HepG2 (cell line): ENCODE data around the gene PRR30. TPM values are rescaled to one million over a fixed set of nuclear protein-coding genes. Genes with fewer than 3 reads are reported as not detected.
A peak's percentile ranks its signal among the peaks of the same experiment; 100 is the strongest.

ENCODE experiments used
- DMAP1 ChIP-seq: IDR thresholded peaks from 2 replicates; pipeline ENCODE4 v1.6.1; 2016
- FIP1L1 ChIP-seq: fragments of 200-400 bp; formaldehyde crosslinking; IDR thresholded peaks from 2 replicates; pipeline ENCODE4 v1.6.1; 2018; ENCODE audit warnings: low read depth, mild to moderate bottlenecking, low read length, moderate library complexity, borderline replicate concordance; ENCODE audit not compliant: insufficient read depth
- FOXO1 ChIP-seq: sonication (generic); formaldehyde crosslinking; IDR thresholded peaks from 2 replicates; pipeline ENCODE4 v1.4.0; 2020; ENCODE audit warnings: missing genetic modification reagents
- IRF9 ChIP-seq: sonication (generic); formaldehyde crosslinking; IDR thresholded peaks from 2 replicates; pipeline ENCODE4 v1.8.0; 2022; ENCODE audit warnings: missing genetic modification reagents, mild to moderate bottlenecking, borderline replicate concordance
- RXRA ChIP-seq: sonication (generic); formaldehyde crosslinking; IDR thresholded peaks from 2 replicates; pipeline ENCODE4 v1.5.1; 2020; ENCODE audit warnings: missing genetic modification reagents
- SOX5 ChIP-seq: IDR thresholded peaks from 2 replicates; pipeline ENCODE4 v1.6.1; 2016; ENCODE audit warnings: borderline replicate concordance
- SSRP1 ChIP-seq: IDR thresholded peaks from 2 replicates; pipeline ENCODE4 v1.6.1; 2016; ENCODE audit warnings: control low read depth
- TAF1 ChIP-seq: sonication (generic); formaldehyde crosslinking; IDR thresholded peaks from 2 replicates; pipeline ENCODE4 v1.4.0; 2020; ENCODE audit warnings: missing genetic modification reagents
- XRCC5 ChIP-seq: fragments of 200-400 bp; formaldehyde crosslinking; optimal IDR thresholded peaks from 2 replicates; pipeline ENCODE3; 2017; ENCODE audit warnings: mild to moderate bottlenecking, low read length
- YY1 ChIP-seq: IDR thresholded peaks from 2 replicates; pipeline ENCODE4 v1.6.1; 2011; ENCODE audit warnings: low read length, low read depth, moderate library complexity, mild to moderate bottlenecking; ENCODE audit not compliant: insufficient read depth, insufficient replicate concordance
- ZMAT5 ChIP-seq: sonication (generic); formaldehyde crosslinking; IDR thresholded peaks from 2 replicates; pipeline ENCODE4 v1.5.0; 2020; ENCODE audit warnings: mild to moderate bottlenecking, low read depth, missing genetic modification reagents, borderline replicate concordance
- ZNF12 ChIP-seq: sonication (generic); formaldehyde crosslinking; IDR thresholded peaks from 2 replicates; pipeline ENCODE4 v1.5.0; 2020; ENCODE audit warnings: missing genetic modification reagents
- ZNF263 ChIP-seq: sonication (generic); formaldehyde crosslinking; IDR thresholded peaks from 2 replicates; pipeline ENCODE4 v1.4.0; 2020; ENCODE audit warnings: missing genetic modification reagents
- ZNF276 ChIP-seq: sonication (generic); formaldehyde crosslinking; IDR thresholded peaks from 2 replicates; pipeline ENCODE4 v1.4.0; 2020; ENCODE audit warnings: mild to moderate bottlenecking, low read depth, missing genetic modification reagents
- ZNF367 ChIP-seq: sonication (generic); formaldehyde crosslinking; IDR thresholded peaks from 2 replicates; pipeline ENCODE4 v1.4.0; 2020; ENCODE audit warnings: missing genetic modification reagents, borderline replicate concordance
- ZNF781 ChIP-seq: sonication (generic); formaldehyde crosslinking; IDR thresholded peaks from 2 replicates; pipeline ENCODE4 v1.5.1; 2020; ENCODE audit warnings: borderline replicate concordance, mild to moderate bottlenecking, missing genetic modification reagents; ENCODE audit errors: not compliant biosample characterization
- polyA plus RNA-seq, 8 experiments: library from polyadenylated mRNA; depleted of rRNA in 3 of 8; stranded (reverse) in 7 of 8; unstranded in 1 of 8; fragments of >200 nt; fragmentation: Illumina TruSeq in 4 of 8; extraction: Trizol in 4 of 8; gene quantifications; 2 replicates each; pipeline versions ENCODE4 v1.2.1 to v1.2.3, GENCODE V29; 2011 to 2016; ENCODE audit warnings: low read depth in 4 of 8, missing spikeins in 1 of 8, mixed read lengths in 1 of 8; ENCODE audit not compliant: insufficient read depth in 1 of 8
- total RNA-seq, 5 experiments: library from RNA; depleted of rRNA; stranded (reverse); fragments of >200 nt; fragmentation: Illumina TruSeq; extraction: Trizol; gene quantifications; 2 replicates each; pipeline ENCODE4 v1.2.3, GENCODE V29; 2016; ENCODE audit warnings: low read depth in 1 of 5
- TF ChIP-seq, protein P1 (sequence below): sonication (generic); formaldehyde crosslinking; IDR thresholded peaks from 2 replicates; pipeline ENCODE4 v1.9.0; 2022; ENCODE audit warnings: missing genetic modification reagents, mild to moderate bottlenecking, borderline replicate concordance
- TF ChIP-seq, protein P2 (sequence below): sonication (generic); formaldehyde crosslinking; IDR thresholded peaks from 2 replicates; pipeline ENCODE4 v1.5.0; 2020; ENCODE audit warnings: mild to moderate bottlenecking, missing genetic modification reagents
- TF ChIP-seq, protein P3 (sequence below): sonication (generic); formaldehyde crosslinking; IDR thresholded peaks from 2 replicates; pipeline ENCODE4 v1.5.0; 2020; ENCODE audit warnings: mild to moderate bottlenecking, missing genetic modification reagents, moderate library complexity

Gene PRR30
- total and polyA plus RNA-seq, 2 of the 13 experiments (the other 11 are each of a cell fraction or from before 2014, with no cell fraction given) = not detected

DNA sequence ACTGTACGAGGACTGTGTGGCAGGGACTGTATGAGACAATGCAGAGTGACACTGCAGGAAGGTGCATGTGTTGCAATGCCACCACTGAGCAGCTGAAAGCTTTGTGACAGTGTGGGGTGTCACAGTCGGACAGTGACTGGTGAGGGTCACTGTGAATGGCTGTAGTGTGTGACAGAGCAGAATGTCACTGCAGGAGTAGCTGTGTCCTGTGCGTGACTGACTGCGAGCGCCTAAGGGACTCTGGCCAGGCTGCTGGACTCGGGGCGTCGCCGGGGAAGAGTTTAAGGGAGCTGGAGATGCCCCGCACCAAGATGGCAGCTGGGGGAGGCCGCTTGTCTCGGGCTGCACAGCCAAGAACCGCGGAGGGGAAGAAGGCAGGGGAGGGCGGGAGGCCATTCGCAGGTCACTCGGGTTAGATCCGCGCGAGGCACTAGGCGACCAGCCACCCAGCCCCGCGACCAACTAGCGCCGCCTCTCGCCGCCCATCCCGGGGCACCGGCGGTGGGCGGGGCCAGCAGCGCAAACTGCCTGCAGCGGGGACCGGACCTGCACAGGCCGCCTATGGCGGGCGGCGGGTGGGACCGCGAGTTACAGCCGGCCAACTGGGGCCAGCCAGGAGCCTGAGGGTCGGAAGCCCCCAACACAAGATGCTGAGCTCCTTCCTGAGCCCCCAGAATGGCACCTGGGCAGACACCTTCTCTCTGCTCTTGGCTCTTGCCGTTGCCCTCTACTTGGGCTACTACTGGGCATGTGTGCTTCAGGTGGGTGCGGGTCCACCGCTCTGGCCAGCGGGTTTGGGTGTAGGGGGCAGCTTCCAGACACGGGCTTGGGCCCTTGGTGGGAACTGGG, 15.7 kb downstream of the PRR30 start, which contains the start of gene ABHD1 (continued):
- TF ChIP-seq, protein P1, sequence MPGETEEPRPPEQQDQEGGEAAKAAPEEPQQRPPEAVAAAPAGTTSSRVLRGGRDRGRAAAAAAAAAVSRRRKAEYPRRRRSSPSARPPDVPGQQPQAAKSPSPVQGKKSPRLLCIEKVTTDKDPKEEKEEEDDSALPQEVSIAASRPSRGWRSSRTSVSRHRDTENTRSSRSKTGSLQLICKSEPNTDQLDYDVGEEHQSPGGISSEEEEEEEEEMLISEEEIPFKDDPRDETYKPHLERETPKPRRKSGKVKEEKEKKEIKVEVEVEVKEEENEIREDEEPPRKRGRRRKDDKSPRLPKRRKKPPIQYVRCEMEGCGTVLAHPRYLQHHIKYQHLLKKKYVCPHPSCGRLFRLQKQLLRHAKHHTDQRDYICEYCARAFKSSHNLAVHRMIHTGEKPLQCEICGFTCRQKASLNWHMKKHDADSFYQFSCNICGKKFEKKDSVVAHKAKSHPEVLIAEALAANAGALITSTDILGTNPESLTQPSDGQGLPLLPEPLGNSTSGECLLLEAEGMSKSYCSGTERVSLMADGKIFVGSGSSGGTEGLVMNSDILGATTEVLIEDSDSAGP (CRISPR knock-in tag) = peak; percentile 87; the same call in 1 of the 2 replicates
- TF ChIP-seq TAF1 (CRISPR knock-in tag) = no peak; the same call in 1 of the 2 replicates
- no peak for TF ChIP-seq FOXO1
- TF ChIP-seq XRCC5 = no peak
- peak; percentile 45; the same call in 1 of the 2 replicates for TF ChIP-seq DMAP1 (CRISPR knock-in tag)
- TF ChIP-seq IRF9 (CRISPR knock-in tag) = peak; percentile 71; the same call in 1 of the 2 replicates
- no peak for TF ChIP-seq SOX5 (CRISPR knock-in tag)
- no peak for TF ChIP-seq FIP1L1
- TF ChIP-seq, protein P2, sequence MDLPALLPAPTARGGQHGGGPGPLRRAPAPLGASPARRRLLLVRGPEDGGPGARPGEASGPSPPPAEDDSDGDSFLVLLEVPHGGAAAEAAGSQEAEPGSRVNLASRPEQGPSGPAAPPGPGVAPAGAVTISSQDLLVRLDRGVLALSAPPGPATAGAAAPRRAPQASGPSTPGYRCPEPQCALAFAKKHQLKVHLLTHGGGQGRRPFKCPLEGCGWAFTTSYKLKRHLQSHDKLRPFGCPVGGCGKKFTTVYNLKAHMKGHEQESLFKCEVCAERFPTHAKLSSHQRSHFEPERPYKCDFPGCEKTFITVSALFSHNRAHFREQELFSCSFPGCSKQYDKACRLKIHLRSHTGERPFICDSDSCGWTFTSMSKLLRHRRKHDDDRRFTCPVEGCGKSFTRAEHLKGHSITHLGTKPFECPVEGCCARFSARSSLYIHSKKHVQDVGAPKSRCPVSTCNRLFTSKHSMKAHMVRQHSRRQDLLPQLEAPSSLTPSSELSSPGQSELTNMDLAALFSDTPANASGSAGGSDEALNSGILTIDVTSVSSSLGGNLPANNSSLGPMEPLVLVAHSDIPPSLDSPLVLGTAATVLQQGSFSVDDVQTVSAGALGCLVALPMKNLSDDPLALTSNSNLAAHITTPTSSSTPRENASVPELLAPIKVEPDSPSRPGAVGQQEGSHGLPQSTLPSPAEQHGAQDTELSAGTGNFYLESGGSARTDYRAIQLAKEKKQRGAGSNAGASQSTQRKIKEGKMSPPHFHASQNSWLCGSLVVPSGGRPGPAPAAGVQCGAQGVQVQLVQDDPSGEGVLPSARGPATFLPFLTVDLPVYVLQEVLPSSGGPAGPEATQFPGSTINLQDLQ (CRISPR knock-in tag) = peak; percentile 53; the same call in 1 of the 2 replicates
- peak; percentile 92 for TF ChIP-seq YY1
- TF ChIP-seq ZNF367 (CRISPR knock-in tag) = no peak
- TF ChIP-seq ZMAT5 = no peak
- peak; percentile 87 for TF ChIP-seq ZNF12 (CRISPR knock-in tag)
- TF ChIP-seq, protein P3, sequence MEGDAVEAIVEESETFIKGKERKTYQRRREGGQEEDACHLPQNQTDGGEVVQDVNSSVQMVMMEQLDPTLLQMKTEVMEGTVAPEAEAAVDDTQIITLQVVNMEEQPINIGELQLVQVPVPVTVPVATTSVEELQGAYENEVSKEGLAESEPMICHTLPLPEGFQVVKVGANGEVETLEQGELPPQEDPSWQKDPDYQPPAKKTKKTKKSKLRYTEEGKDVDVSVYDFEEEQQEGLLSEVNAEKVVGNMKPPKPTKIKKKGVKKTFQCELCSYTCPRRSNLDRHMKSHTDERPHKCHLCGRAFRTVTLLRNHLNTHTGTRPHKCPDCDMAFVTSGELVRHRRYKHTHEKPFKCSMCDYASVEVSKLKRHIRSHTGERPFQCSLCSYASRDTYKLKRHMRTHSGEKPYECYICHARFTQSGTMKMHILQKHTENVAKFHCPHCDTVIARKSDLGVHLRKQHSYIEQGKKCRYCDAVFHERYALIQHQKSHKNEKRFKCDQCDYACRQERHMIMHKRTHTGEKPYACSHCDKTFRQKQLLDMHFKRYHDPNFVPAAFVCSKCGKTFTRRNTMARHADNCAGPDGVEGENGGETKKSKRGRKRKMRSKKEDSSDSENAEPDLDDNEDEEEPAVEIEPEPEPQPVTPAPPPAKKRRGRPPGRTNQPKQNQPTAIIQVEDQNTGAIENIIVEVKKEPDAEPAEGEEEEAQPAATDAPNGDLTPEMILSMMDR (CRISPR knock-in tag) = peak; percentile 73
- peak; percentile 67; the same call in 1 of the 2 replicates for TF ChIP-seq ZNF263 (CRISPR knock-in tag)
- no peak for TF ChIP-seq SSRP1
- TF ChIP-seq RXRA (CRISPR knock-in tag) = peak; percentile 46
- TF ChIP-seq ZNF781 (CRISPR knock-in tag) = peak; percentile 52
- no peak for TF ChIP-seq ZNF276 (CRISPR knock-in tag)
